ENCODE measurements around the gene SLC35G6. TPM values are rescaled to one million over a fixed set of nuclear protein-coding genes. Genes with fewer than 3 reads are reported as not detected.

The SLC35G6 gene
- total RNA-seq, 4 donors from 2014 or later, result not detected

DNA sequence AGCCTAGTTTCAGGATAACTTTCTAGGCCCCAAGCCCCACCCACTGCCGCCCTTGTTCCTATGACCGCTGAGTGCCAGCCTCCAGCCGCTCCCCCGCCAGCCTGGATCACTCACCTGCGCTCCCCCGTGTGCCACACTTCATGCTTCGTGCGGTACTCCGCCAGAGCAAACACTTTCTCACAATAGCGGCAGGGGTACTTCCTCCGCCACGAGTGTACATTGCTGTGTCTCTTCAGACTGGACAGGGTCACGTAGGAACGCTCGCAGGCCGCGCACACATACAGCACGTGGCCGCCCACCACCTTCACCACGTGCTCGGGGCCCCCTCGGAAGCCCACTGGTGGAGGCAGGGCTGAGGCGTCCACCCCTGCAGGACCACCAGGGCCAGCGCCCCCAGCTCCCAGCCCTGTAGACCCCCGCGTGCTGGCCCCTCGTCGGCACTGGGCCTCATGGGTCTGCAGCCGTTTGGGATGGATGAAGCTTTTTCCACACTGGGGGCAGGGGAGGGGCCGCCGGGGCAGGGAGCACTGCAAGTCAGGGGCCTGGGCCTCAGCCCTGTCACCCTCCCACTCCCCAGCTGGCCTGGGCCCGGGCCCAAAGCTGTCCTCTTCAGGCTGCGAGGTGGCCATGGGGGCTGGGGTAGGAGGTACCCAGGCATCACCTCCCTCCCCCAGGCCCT lies 15.5 kb upstream of the SLC35G6 start:
- Histone ChIP-seq H3K27ac (peak overlapping the region; percentile 0 to 75 (median 65)), H3K9me3 (no peaks in the 10 kb centered on the region), H3K36me3 (peaks cover 10 to 68% (median 11%) of the 10 kb centered on the region in 3 donors), H3K4me1 (peaks cover 14 to 83% (median 17%) of the 10 kb centered on the region in 3 donors), H3K4me3 (no peak overlapping the region), H3K27me3 (no peaks in the 10 kb centered on the region)
- intact Hi-C loops (cut with DNase I), result no loop called here
- DNase-seq, result no peak
- 89 to 93% methylated on average over 10 to 22 of the region's 33 CpGs for WGBS, 2 donors
- TF ChIP-seq, protein P1, sequence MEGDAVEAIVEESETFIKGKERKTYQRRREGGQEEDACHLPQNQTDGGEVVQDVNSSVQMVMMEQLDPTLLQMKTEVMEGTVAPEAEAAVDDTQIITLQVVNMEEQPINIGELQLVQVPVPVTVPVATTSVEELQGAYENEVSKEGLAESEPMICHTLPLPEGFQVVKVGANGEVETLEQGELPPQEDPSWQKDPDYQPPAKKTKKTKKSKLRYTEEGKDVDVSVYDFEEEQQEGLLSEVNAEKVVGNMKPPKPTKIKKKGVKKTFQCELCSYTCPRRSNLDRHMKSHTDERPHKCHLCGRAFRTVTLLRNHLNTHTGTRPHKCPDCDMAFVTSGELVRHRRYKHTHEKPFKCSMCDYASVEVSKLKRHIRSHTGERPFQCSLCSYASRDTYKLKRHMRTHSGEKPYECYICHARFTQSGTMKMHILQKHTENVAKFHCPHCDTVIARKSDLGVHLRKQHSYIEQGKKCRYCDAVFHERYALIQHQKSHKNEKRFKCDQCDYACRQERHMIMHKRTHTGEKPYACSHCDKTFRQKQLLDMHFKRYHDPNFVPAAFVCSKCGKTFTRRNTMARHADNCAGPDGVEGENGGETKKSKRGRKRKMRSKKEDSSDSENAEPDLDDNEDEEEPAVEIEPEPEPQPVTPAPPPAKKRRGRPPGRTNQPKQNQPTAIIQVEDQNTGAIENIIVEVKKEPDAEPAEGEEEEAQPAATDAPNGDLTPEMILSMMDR (IDR thresholded peaks at IDR 0.05), result no peak
- no peak for TF ChIP-seq POLR2A (IDR thresholded peaks at IDR 0.05)

DNA sequence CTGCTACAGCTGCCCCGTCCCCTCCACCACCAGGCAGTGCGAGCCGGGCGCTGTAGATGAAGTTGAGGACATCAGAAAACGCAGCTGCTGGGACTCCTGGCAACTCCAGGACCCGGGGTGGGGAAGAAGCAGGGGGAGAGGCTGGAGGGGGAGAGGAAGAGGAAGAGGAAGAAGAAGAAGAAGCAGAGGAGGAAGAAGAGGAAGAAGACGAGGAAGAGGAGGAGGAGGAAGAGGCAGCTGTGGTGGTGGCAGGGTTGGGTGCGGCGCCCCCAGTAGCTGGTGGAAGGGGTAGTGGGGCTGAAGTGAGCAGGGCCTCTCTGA lies 15.0 kb upstream of the SLC35G6 start:
- H3K4me3 ChIP-seq, result no peak overlapping the region
- H3K27me3 ChIP-seq, result no peaks in the 10 kb centered on the region
- peaks cover 17 to 84% (median 20%) of the 10 kb centered on the region in 3 donors for H3K4me1 ChIP-seq
- H3K9me3 ChIP-seq, result no peaks in the 10 kb centered on the region
- no peak for DNase-seq
- TF ChIP-seq, protein P1 (IDR thresholded peaks at IDR 0.05), result no peak
- TF ChIP-seq POLR2A (IDR thresholded peaks at IDR 0.05), result no peak
- H3K27ac ChIP-seq, result peak overlapping the region; percentile 0 to 75 (median 65)
- 76 to 86% methylated on average over 5 of the region's 9 CpGs for WGBS, 2 donors
- intact Hi-C loops (cut with DNase I), result no loop called here
- peaks cover 10 to 68% (median 11%) of the 10 kb centered on the region in 3 donors for H3K36me3 ChIP-seq

DNA sequence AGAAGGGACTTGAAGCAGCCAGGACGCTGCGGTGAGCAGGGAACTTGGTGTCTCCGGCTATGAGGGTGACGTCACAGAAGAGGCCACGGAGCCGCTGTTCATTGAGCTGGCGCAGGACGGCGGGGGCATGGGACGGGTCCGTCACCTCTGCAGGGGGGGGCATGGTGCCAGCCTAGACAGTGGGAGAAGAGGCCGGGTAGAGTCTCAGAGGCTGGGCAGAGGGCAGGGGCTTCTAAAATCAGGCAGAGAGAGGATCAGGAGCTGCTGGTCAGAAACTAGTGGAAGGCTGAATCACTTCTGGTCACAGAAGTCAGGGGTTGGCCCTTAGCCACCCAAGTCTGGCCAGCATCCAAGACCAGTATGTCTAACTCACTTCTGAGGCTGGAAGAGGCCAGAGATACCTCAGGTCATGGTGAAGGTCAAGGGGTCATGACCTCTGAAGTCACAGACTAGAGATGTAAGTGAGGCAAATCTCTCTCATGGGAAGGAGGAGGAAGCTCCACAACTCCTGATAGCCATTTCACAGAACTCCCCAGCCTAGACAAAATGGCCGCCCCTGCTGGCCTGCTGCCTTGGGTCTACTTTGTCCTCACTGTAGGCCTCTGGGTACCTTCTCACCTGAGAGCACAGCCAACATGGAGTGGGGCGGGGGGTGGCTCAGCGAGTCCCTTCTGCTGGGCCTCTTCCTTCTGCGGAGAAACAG lies 14.5 kb upstream of the SLC35G6 start:
- no peaks in the 10 kb centered on the region for H3K27me3 ChIP-seq
- TF ChIP-seq POLR2A (IDR thresholded peaks at IDR 0.05), result no peak
- TF ChIP-seq, protein P1 (IDR thresholded peaks at IDR 0.05), result no peak
- no peak overlapping the region for H3K4me3 ChIP-seq
- WGBS, 2 donors, result 65 to 78% methylated on average over 12 to 14 of the region's 16 CpGs
- H3K4me1 ChIP-seq, result peaks cover 18 to 84% (median 25%) of the 10 kb centered on the region in 3 donors
- intact Hi-C loops (cut with DNase I), result no loop called here
- H3K9me3 ChIP-seq, result no peaks in the 10 kb centered on the region
- peaks cover 10 to 65% (median 11%) of the 10 kb centered on the region in 3 donors for H3K36me3 ChIP-seq
- no peak for DNase-seq
- H3K27ac ChIP-seq, result peak overlapping the region; percentile 0 to 75 (median 65)

DNA sequence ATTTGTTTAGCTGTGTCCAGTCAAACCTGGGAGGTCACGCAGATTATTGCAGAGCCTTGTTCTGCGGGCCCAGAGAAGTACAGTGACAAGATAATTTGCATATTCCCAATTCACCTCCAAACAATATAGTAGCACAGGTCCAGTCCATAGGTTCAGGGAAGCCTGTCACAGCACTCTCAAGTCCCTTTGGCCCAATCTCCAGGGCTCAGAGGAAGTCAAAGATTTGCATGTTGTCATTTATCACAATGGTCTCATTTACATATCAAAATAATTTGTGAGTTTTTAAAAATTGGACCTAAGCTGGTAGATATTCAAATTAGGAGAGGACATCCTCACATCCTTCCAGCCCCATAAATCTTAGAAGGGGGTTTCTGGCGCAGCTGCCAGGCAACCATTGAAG lies 13.7 kb upstream of the SLC35G6 start:
- Histone ChIP-seq H3K4me1 (peaks cover 23 to 86% (median 32%) of the 10 kb centered on the region in 3 donors), H3K36me3 (peaks cover 7 to 58% (median 11%) of the 10 kb centered on the region in 3 donors), H3K9me3 (no peaks in the 10 kb centered on the region), H3K4me3 (no peak overlapping the region), H3K27me3 (no peaks in the 10 kb centered on the region), H3K27ac (peak overlapping the region in 3 of 4 donors; percentile 64 to 75 (median 66))
- intact Hi-C loops (cut with DNase I), result no loop called here
- no peak for DNase-seq
- no peak for TF ChIP-seq POLR2A (IDR thresholded peaks at IDR 0.05)
- TF ChIP-seq, protein P1 (IDR thresholded peaks at IDR 0.05), result no peak
- WGBS, 2 donors, result 91 to 94% methylated on average over 2 to 3 of the region's 3 CpGs

DNA sequence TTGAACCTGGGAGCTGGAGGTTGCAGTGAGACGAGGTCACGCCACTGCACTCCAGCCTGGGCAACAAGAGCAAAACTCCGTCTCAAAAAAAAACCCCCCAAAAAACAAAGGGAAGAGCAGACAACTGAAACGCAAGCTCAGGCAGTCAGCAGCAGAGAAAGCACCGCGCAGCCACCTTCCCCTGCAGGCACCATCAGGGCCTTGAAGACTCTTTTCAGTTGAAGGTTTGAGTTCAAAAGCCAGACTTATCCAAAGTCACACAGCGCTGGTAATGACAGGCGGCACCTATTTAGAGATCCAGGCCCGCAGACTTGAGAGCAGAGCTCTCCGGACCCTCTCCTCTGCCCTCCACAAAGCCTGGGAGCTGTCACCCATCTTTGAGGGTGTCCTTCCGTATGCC lies 13.0 kb upstream of the SLC35G6 start:
- no peaks in the 10 kb centered on the region for H3K27me3 ChIP-seq
- WGBS, 2 donors, result 90 to 95% methylated on average over 8 to 11 of the region's 11 CpGs
- intact Hi-C loops (cut with DNase I), result no loop called here
- H3K4me1 ChIP-seq, result peaks cover 23 to 91% (median 33%) of the 10 kb centered on the region in 3 donors
- TF ChIP-seq POLR2A (IDR thresholded peaks at IDR 0.05), result no peak
- TF ChIP-seq, protein P1 (IDR thresholded peaks at IDR 0.05), result no peak
- peaks cover 0 to 50% (median 6%) of the 10 kb centered on the region in 3 donors for H3K36me3 ChIP-seq
- no peak overlapping the region for H3K4me3 ChIP-seq
- no peaks in the 10 kb centered on the region for H3K9me3 ChIP-seq
- H3K27ac ChIP-seq, result no peak overlapping the region
- no peak for DNase-seq
